ENCODE measurements around the gene HAND2. TPM values are rescaled to one million over a fixed set of nuclear protein-coding genes. Genes with fewer than 3 reads are reported as not detected.

The HAND2 gene
- not detected for total RNA-seq

GRCh38 chr4:173529477-173530325 is at the start of gene HAND2:
Gene HAND2 (minus strand): TSS chr4:173530229. CDS start chr4:173529289, 940 bp downstream.
- H3K27me3 ChIP-seq (ENCODE audit: insufficient read depth, low read length) = peaks cover 95% of the 10 kb centered on the region
- peaks cover 10% of the 10 kb centered on the region for H3K4me1 ChIP-seq (ENCODE audit: insufficient read depth, low read length)
- no peaks in the 10 kb centered on the region for H3K9me3 ChIP-seq (ENCODE audit: low read depth, low read length)
- no peak within 1 kb of the TSS for H3K4me3 ChIP-seq (ENCODE audit: low read length)

GRCh38 chr4:173578956-173579355 is 48.9 kb upstream of the HAND2 start:
- Histone ChIP-seq H3K9me3 (ENCODE audit: low read depth, low read length) (no peaks in the 10 kb centered on the region), H3K27me3 (ENCODE audit: insufficient read depth, low read length) (no peaks in the 10 kb centered on the region), H3K4me3 (ENCODE audit: low read length) (no peak overlapping the region), H3K4me1 (ENCODE audit: insufficient read depth, low read length) (no peaks in the 10 kb centered on the region)

GRCh38 chr4:173577963-173578362 is 47.9 kb upstream of the HAND2 start:
- Histone ChIP-seq H3K4me3 (ENCODE audit: low read length) (no peak overlapping the region), H3K27me3 (ENCODE audit: insufficient read depth, low read length) (no peaks in the 10 kb centered on the region), H3K4me1 (ENCODE audit: insufficient read depth, low read length) (no peaks in the 10 kb centered on the region), H3K9me3 (ENCODE audit: low read depth, low read length) (no peaks in the 10 kb centered on the region)

- H3K4me3 ChIP-seq (ENCODE audit: low read length) = no peak overlapping the region
- H3K9me3 ChIP-seq (ENCODE audit: low read depth, low read length) = no peaks in the 10 kb centered on the region
- peaks cover 8% of the 10 kb centered on the region for H3K27me3 ChIP-seq (ENCODE audit: insufficient read depth, low read length)
- no peaks in the 10 kb centered on the region for H3K4me1 ChIP-seq (ENCODE audit: insufficient read depth, low read length)
Observed at GRCh38 chr4:173575482-173576152, 45.6 kb upstream of the HAND2 start.

GRCh38 chr4:173573725-173574124 is 43.7 kb upstream of the HAND2 start:
- H3K27me3 ChIP-seq (ENCODE audit: insufficient read depth, low read length) = peaks cover 10% of the 10 kb centered on the region
- H3K4me1 ChIP-seq (ENCODE audit: insufficient read depth, low read length) = no peaks in the 10 kb centered on the region
- no peaks in the 10 kb centered on the region for H3K9me3 ChIP-seq (ENCODE audit: low read depth, low read length)
- H3K4me3 ChIP-seq (ENCODE audit: low read length) = no peak overlapping the region

- Histone ChIP-seq H3K4me1 (ENCODE audit: insufficient read depth, low read length) (no peaks in the 10 kb centered on the region), H3K27me3 (ENCODE audit: insufficient read depth, low read length) (peaks cover 10% of the 10 kb centered on the region), H3K9me3 (ENCODE audit: low read depth, low read length) (no peaks in the 10 kb centered on the region), H3K4me3 (ENCODE audit: low read length) (no peak overlapping the region)
Observed at GRCh38 chr4:173573286-173573685, 43.3 kb upstream of the HAND2 start.

- no peak overlapping the region for H3K4me3 ChIP-seq (ENCODE audit: low read length)
- H3K4me1 ChIP-seq (ENCODE audit: insufficient read depth, low read length) = no peaks in the 10 kb centered on the region
- peaks cover 10% of the 10 kb centered on the region for H3K27me3 ChIP-seq (ENCODE audit: insufficient read depth, low read length)
- no peaks in the 10 kb centered on the region for H3K9me3 ChIP-seq (ENCODE audit: low read depth, low read length)
Observed at GRCh38 chr4:173572493-173573129, 42.6 kb upstream of the HAND2 start.

GRCh38 chr4:173571620-173572019 is 41.6 kb upstream of the HAND2 start:
- peaks cover 10% of the 10 kb centered on the region for H3K27me3 ChIP-seq (ENCODE audit: insufficient read depth, low read length)
- H3K9me3 ChIP-seq (ENCODE audit: low read depth, low read length) = no peaks in the 10 kb centered on the region
- H3K4me1 ChIP-seq (ENCODE audit: insufficient read depth, low read length) = no peaks in the 10 kb centered on the region
- H3K4me3 ChIP-seq (ENCODE audit: low read length) = no peak overlapping the region

- Histone ChIP-seq H3K4me1 (ENCODE audit: insufficient read depth, low read length) (no peaks in the 10 kb centered on the region), H3K9me3 (ENCODE audit: low read depth, low read length) (no peaks in the 10 kb centered on the region), H3K27me3 (ENCODE audit: insufficient read depth, low read length) (peaks cover 6% of the 10 kb centered on the region), H3K4me3 (ENCODE audit: low read length) (no peak overlapping the region)
Observed at GRCh38 chr4:173565281-173565680, 35.3 kb upstream of the HAND2 start.

GRCh38 chr4:173564461-173564860 is 34.4 kb upstream of the HAND2 start:
- peaks cover 3% of the 10 kb centered on the region for H3K27me3 ChIP-seq (ENCODE audit: insufficient read depth, low read length)

GRCh38 chr4:173560896-173561295 is 30.9 kb upstream of the HAND2 start:
- Histone ChIP-seq H3K27me3 (ENCODE audit: insufficient read depth, low read length) (peaks cover 8% of the 10 kb centered on the region), H3K4me1 (ENCODE audit: insufficient read depth, low read length) (no peaks in the 10 kb centered on the region), H3K9me3 (ENCODE audit: low read depth, low read length) (no peaks in the 10 kb centered on the region), H3K4me3 (ENCODE audit: low read length) (no peak overlapping the region)

More at GRCh38 chr4:173564461-173564860, 34.4 kb upstream of the HAND2 start:
- Histone ChIP-seq H3K9me3 (ENCODE audit: low read depth, low read length) (no peaks in the 10 kb centered on the region), H3K4me1 (ENCODE audit: insufficient read depth, low read length) (no peaks in the 10 kb centered on the region), H3K4me3 (ENCODE audit: low read length) (no peak overlapping the region)

- Histone ChIP-seq H3K9me3 (ENCODE audit: low read depth, low read length) (no peaks in the 10 kb centered on the region), H3K4me3 (ENCODE audit: low read length) (no peak overlapping the region), H3K4me1 (ENCODE audit: insufficient read depth, low read length) (no peaks in the 10 kb centered on the region), H3K27me3 (ENCODE audit: insufficient read depth, low read length) (peaks cover 25% of the 10 kb centered on the region)
Observed at GRCh38 chr4:173556398-173557131, 26.5 kb upstream of the HAND2 start.

- peaks cover 92% of the 10 kb centered on the region for H3K27me3 ChIP-seq (ENCODE audit: insufficient read depth, low read length)
Observed at GRCh38 chr4:173547889-173548288, 17.9 kb upstream of the HAND2 start.

GRCh38 chr4:173546776-173547175 is 16.7 kb upstream of the HAND2 start:
- Histone ChIP-seq H3K4me1 (ENCODE audit: insufficient read depth, low read length) (peaks cover 8% of the 10 kb centered on the region), H3K27me3 (ENCODE audit: insufficient read depth, low read length) (peaks cover 88% of the 10 kb centered on the region), H3K4me3 (ENCODE audit: low read length) (no peak overlapping the region), H3K9me3 (ENCODE audit: low read depth, low read length) (no peaks in the 10 kb centered on the region)

More at GRCh38 chr4:173547889-173548288, 17.9 kb upstream of the HAND2 start:
- H3K9me3 ChIP-seq (ENCODE audit: low read depth, low read length) = no peaks in the 10 kb centered on the region
- H3K4me1 ChIP-seq (ENCODE audit: insufficient read depth, low read length) = peaks cover 8% of the 10 kb centered on the region
- no peak overlapping the region for H3K4me3 ChIP-seq (ENCODE audit: low read length)
